Esophagus (tissue), 2 donors: ENCODE measurements around the gene ZBTB9. TPM values are rescaled to one million over a fixed set of nuclear protein-coding genes. Genes with fewer than 3 reads are reported as not detected.

Experiments
- H3K27ac ChIP-seq, 2 donors: one replicate each; pipeline ENCODE4 v1.5.1; 2013; ENCODE audit warnings: low read depth in 2 of 2, mild to moderate bottlenecking in 2 of 2, inconsistent platforms in 1 of 2, low read length in 1 of 2, moderate library complexity in 1 of 2
- H3K27me3 ChIP-seq, 2 donors: one replicate each; pipeline ENCODE4 v1.6.1; 2013; ENCODE audit warnings: low read length in 2 of 2, control low read depth in 1 of 2, mild to moderate bottlenecking in 1 of 2; ENCODE audit not compliant: insufficient read depth in 2 of 2, control insufficient read depth in 1 of 2
- H3K36me3 ChIP-seq, 2 donors: one replicate each; pipeline ENCODE4 v1.6.1; 2013; ENCODE audit warnings: low read length in 1 of 2; ENCODE audit not compliant: control insufficient read depth in 2 of 2, insufficient read depth in 2 of 2
- H3K4me1 ChIP-seq, 2 donors: one replicate each; pipeline ENCODE4 v1.6.1; 2013; ENCODE audit warnings: low read length in 1 of 2; ENCODE audit not compliant: control insufficient read depth in 2 of 2, insufficient read depth in 2 of 2
- H3K4me3 ChIP-seq, 2 donors: one replicate each; pipeline ENCODE4 v1.5.1; 2013; ENCODE audit warnings: low read length in 2 of 2, mild to moderate bottlenecking in 2 of 2, low read depth in 1 of 2, moderate library complexity in 1 of 2
- H3K9me3 ChIP-seq, 2 donors: one replicate each; pipeline ENCODE4 v1.6.1; 2013; ENCODE audit warnings: mild to moderate bottlenecking in 2 of 2, low read depth in 1 of 2, low read length in 1 of 2, moderate library complexity in 1 of 2; ENCODE audit not compliant: control insufficient read depth in 2 of 2, insufficient read depth in 1 of 2
- WGBS, 2 donors: extraction: QIAGEN DNeasy Blood & Tissue Kit; methylation state at CpG; one replicate each; pipeline ENCODE4 v1.1.7; 2013; 5-methylcytosine and 5-hydroxymethylcytosine counted together
- polyA plus RNA-seq, 2 donors: library from polyadenylated mRNA; stranded (reverse); fragments of 200-250 nt; gene quantifications; one replicate each; pipeline ENCODE4 v1.2.3, GENCODE V29; 2013
- donor health status: healthy with polysubstance abuse.
- donor health status: Bipolar disorder and iron deficiency.

Gene ZBTB9, protein sequence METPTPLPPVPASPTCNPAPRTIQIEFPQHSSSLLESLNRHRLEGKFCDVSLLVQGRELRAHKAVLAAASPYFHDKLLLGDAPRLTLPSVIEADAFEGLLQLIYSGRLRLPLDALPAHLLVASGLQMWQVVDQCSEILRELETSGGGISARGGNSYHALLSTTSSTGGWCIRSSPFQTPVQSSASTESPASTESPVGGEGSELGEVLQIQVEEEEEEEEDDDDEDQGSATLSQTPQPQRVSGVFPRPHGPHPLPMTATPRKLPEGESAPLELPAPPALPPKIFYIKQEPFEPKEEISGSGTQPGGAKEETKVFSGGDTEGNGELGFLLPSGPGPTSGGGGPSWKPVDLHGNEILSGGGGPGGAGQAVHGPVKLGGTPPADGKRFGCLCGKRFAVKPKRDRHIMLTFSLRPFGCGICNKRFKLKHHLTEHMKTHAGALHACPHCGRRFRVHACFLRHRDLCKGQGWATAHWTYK
- 1 to 10 TPM; 3.6 to 3.9 TPM for polyA plus RNA-seq

DNA sequence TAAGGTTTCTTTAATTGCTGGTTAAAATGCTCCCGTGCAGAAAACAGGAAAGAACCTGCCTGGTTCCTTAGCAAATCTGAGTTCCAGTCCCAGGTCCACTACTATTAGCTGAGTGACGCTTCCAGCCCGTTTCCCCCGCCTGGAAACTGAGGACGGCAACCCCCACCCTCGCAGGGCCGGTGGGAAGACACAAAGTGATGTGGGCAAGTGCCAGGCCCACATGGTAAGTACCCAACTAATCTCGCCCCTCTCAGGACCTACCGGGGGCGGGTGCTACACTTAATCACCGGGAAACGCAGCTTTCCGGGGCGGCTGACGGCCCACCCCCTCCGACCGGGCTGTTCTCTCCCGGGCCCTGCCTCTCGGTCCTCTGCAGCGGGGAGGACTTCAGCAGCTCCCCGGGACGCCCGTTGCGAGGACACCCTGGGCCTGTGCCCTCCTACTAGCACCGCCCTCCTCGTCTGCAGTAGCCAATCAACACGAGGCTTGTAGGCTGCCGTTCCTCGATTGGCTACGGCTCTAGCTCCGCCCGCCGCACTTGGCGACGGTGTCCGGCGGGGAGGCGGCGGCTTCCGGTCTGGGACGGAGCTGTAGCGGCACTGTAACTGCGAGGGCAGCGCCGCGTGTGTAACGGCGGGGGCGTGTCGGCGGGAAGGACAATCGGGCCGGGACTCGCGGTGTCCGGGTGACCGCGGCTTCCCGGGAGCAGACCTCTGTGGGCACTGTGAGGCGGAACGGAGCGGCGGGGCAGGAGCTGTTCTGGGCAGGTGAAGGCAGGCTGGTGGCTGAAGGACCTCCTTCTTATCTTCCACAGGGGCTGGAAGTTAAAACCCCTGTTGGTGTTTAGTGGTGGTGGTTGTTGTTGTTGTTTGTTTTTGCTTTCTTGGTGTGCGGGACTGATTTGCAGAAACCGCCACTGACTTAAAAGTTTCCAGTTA lies at the start of gene ZBTB9:
Gene ZBTB9 (plus strand): TSS at position 568 of the 938 bp plus-strand sequence. CDS start 525 bp downstream, outside the sequence.
- no peaks in the 10 kb centered on the region for H3K36me3 ChIP-seq
- H3K27ac ChIP-seq: peak within 1 kb of the TSS; percentile 65 to 70
- no peaks in the 10 kb centered on the region for H3K27me3 ChIP-seq
- no peaks in the 10 kb centered on the region for H3K9me3 ChIP-seq
- H3K4me3 ChIP-seq: peak within 1 kb of the TSS; percentile 82 to 88
- 0% methylated on average over 64 to 65 of the region's 65 CpGs for WGBS, 2 donors
- peaks cover 4 to 5% of the 10 kb centered on the region in 2 donors for H3K4me1 ChIP-seq

DNA sequence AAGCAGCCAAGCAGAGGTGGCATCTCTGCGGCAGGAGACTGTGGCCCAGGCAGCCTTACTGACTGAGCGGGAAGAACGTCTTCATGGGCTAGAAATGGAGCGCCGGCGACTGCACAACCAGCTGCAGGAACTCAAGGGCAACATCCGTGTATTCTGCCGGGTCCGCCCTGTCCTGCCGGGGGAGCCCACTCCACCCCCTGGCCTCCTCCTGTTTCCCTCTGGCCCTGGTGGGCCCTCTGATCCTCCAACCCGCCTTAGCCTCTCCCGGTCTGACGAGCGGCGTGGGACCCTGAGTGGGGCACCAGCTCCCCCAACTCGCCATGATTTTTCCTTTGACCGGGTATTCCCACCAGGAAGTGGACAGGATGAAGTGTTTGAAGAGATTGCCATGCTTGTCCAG lies 49.5 kb upstream of the ZBTB9 start:
- Histone ChIP-seq H3K36me3 (peaks cover 0 to 9% of the 10 kb centered on the region in 2 donors), H3K27ac (no peak overlapping the region), H3K4me1 (no peaks in the 10 kb centered on the region), H3K27me3 (no peaks in the 10 kb centered on the region), H3K4me3 (no peak overlapping the region), H3K9me3 (no peaks in the 10 kb centered on the region)
- 95% methylated on average over 17 of the region's 17 CpGs for WGBS, 2 donors

DNA sequence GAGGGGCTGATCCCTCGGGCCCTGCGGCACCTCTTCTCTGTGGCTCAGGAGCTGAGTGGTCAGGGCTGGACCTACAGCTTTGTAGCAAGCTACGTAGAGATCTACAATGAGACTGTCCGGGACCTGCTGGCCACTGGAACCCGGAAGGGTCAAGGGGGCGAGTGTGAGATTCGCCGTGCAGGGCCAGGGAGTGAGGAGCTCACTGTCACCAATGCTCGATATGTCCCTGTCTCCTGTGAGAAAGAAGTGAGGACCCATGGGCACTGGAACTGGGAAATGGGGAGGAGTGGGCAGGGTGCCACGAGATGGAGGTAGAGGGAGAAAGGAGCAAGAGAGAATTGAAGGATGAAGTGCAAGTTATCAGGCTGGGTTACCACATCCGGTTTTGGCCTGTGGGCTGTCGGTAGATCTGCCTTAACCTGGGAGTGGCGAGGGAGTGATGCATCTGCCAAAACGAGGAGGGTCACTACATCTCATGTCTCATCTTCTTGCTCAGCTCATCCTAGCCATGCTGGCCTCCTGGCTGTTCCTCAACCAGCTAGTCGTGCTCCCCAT lies 48.9 kb upstream of the ZBTB9 start:
- H3K4me3 ChIP-seq: no peak overlapping the region
- H3K9me3 ChIP-seq: no peaks in the 10 kb centered on the region
- peaks cover 0 to 9% of the 10 kb centered on the region in 2 donors for H3K36me3 ChIP-seq
- no peaks in the 10 kb centered on the region for H3K4me1 ChIP-seq
- H3K27ac ChIP-seq: no peak overlapping the region
- 91 to 95% methylated on average over 15 of the region's 15 CpGs for WGBS, 2 donors
- H3K27me3 ChIP-seq: no peaks in the 10 kb centered on the region

DNA sequence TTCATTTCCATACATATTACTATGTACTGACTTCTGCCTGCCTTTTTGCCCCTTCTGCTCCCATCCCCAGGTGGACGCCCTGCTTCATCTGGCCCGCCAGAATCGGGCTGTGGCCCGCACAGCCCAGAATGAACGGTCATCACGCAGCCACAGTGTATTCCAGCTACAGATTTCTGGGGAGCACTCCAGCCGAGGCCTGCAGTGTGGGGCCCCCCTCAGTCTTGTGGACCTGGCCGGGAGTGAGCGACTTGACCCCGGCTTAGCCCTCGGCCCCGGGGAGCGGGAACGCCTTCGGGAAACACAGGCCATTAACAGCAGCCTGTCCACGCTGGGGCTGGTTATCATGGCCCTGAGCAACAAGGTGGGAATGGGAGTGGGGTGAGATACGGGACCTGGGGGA lies 48.2 kb upstream of the ZBTB9 start:
- H3K27me3 ChIP-seq: no peaks in the 10 kb centered on the region
- no peaks in the 10 kb centered on the region for H3K4me1 ChIP-seq
- H3K9me3 ChIP-seq: no peaks in the 10 kb centered on the region
- no peak overlapping the region for H3K4me3 ChIP-seq
- 98% methylated on average over 17 of the region's 17 CpGs for WGBS, 2 donors
- peaks cover 0 to 9% of the 10 kb centered on the region in 2 donors for H3K36me3 ChIP-seq
- H3K27ac ChIP-seq: no peak overlapping the region

DNA sequence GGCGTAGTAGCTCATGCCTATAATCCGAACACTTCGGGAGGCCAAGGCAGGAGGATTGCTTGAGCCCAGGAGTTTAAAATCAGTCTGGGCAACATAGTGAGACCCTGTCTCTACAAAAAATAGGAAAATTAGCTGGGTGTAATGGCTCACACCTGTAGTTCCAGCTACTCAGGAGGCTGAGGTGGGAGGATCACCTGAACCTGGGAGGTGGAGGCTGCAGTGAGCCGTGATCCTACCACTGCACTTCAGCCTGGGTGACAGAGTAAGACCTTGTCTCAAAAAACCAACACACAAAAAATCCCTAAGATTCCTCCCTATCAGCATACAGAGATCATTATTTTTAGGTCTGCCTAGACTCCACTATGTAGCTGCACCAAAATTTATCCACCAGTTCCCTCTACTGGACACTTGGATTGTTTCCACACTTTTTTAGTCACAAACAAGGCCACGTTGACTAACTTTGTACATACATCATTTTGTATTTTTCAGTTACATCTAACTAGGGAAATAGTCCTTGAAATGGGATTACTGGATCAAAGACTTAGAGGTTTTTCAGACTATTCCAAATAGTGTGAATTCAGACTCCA lies 47.2 kb upstream of the ZBTB9 start:
- WGBS, 2 donors: 82 to 84% methylated on average over 5 of the region's 5 CpGs

DNA sequence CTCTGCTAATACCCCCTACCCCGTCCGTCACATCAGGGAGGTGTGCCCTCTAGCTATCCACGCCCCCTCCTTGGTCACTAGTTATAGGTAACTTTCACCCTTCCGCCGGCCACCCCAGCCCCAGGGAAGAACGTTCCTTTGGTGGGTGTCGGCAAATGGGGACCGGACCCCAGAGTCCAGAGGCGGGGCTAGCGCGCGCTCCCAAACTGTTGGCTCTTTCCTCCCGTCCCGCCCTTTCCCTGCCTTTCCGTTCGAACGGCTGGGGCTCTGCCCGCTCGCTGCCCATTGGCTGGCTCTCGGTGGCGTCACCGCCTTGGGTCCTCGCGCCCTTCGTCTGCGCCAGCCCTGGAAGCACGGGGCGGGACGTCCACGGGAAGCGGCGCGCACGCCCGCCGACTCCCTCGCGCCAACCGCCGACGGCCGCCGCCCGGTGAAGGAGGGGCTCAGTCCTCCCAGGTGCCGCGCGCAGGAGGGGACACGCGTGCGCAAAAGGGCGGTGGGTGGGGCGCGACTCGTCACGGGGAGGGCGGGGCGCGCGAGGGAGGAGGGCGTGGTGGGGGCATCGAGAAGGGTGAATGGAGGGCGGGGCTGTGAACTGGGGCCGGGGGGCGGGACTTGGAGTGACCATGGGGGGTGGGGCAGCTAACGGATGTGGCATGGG lies 44.2 kb upstream of the ZBTB9 start:
- H3K27me3 ChIP-seq: no peaks in the 10 kb centered on the region
- H3K4me1 ChIP-seq: peaks cover 3% of the 10 kb centered on the region in 2 donors
- peak overlapping the region; percentile 96 to 99 for H3K27ac ChIP-seq
- 0 to 1% methylated on average over 47 to 65 of the region's 65 CpGs for WGBS, 2 donors
- H3K9me3 ChIP-seq: no peaks in the 10 kb centered on the region
- peaks cover 0 to 27% of the 10 kb centered on the region in 2 donors for H3K36me3 ChIP-seq
- H3K4me3 ChIP-seq: peak overlapping the region; percentile 66 to 84

More for the DNA sequence above, 47.2 kb upstream of the ZBTB9 start:
- Histone ChIP-seq H3K4me3 (no peak overlapping the region), H3K36me3 (peaks cover 0 to 9% of the 10 kb centered on the region in 2 donors), H3K27me3 (no peaks in the 10 kb centered on the region), H3K9me3 (no peaks in the 10 kb centered on the region), H3K27ac (no peak overlapping the region), H3K4me1 (peaks cover 0 to 3% of the 10 kb centered on the region in 2 donors)

DNA sequence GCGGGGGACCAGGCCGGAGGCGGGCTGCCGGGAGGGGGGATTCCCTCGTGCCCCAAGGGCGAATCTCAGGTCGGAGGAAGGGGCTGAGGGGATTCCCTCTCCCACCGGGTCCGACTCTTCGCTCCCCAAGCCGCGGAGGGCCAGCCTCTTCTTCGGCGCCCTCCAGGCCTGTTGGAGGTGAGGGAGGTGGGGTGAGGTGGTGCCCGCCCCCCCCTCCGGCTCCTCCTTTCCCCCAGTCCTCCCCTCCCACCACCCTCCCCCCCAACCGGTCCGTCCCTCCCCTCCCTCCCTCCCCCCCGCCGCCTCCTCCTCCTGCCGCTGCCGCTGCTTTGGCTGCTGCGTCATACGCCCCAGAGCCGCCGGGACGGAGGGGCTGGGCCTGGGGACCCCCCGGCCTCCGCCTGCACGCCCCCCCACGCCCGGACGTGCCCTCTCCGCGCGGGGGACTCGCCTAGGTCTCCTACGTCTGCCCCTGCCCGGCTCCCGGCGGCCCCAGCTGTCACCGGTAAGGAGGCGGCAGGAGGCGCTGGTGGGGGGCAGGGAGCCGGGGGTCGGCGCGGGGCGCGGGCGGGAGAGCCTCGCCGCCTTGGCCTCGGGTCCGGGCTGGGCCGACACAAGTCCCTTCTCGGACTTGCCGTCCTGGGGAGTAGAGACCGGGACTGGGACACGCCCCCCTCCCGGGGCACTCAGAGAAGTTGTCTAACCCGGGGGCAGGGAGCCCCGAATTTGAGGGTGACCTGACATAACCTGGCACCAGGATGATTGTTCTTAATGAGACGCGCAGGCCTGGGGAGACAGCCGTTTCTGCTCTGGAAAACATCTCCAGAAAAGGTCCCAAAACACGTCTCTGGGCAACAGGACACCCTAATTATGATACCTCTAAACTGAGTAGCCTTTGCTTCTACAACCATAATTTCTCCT lies 43.4 kb upstream of the ZBTB9 start, which contains the start of gene PHF1:
Gene PHF1 (plus strand): TSS at position 304 of the 921 bp plus-strand sequence. CDS start 1,250 bp downstream, outside the sequence.
- Histone ChIP-seq H3K27me3 (no peaks in the 10 kb centered on the region), H3K9me3 (no peaks in the 10 kb centered on the region), H3K27ac (peak within 1 kb of the TSS; percentile 96 to 99), H3K4me1 (peaks cover 3% of the 10 kb centered on the region in 2 donors), H3K36me3 (peaks cover 5 to 29% of the 10 kb centered on the region in 2 donors), H3K4me3 (peak within 1 kb of the TSS; percentile 66 to 84)
- 0 to 1% methylated on average over 37 to 63 of the region's 67 CpGs for WGBS, 2 donors

DNA sequence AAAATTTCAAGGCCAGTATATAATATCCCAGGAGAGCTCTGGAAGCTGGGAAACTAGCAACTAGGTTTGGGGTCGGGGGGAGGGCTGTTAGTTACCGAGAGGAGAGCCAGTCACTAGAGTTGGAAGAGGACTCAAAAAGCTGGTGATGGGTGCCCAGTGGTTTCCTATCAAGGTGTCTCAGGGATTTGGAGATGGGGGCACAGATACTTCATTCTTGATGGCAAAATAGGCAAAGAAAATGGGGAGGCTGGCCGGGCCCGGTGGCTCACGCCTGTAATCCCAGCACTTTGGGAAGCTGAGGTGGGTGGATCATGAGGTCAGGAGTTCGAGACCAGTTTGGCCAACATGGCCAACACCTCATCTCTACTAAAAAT lies 42.8 kb upstream of the ZBTB9 start:
- Histone ChIP-seq H3K4me3 (peak overlapping the region; percentile 61 to 84), H3K27ac (peak overlapping the region; percentile 92 to 96), H3K4me1 (peaks cover 3 to 5% of the 10 kb centered on the region in 2 donors), H3K36me3 (peaks cover 5 to 29% of the 10 kb centered on the region in 2 donors), H3K9me3 (no peaks in the 10 kb centered on the region), H3K27me3 (no peaks in the 10 kb centered on the region)
- 47 to 54% methylated on average over 6 of the region's 6 CpGs for WGBS, 2 donors
